ENCODE data around the gene GLYATL2. TPM values are rescaled to one million over a fixed set of nuclear protein-coding genes. Genes with fewer than 3 reads are reported as not detected.

The GLYATL2 gene
- total and polyA plus RNA-seq, 2 of the 8 experiments (the other 6 are each of a cell fraction or from before 2014, with no cell fraction given) = 0.39 to 0.69 TPM

GRCh38 chr11:58880166-58880565, 35.7 kb upstream of the GLYATL2 start (continued):
- TF ChIP-seq, protein P1, sequence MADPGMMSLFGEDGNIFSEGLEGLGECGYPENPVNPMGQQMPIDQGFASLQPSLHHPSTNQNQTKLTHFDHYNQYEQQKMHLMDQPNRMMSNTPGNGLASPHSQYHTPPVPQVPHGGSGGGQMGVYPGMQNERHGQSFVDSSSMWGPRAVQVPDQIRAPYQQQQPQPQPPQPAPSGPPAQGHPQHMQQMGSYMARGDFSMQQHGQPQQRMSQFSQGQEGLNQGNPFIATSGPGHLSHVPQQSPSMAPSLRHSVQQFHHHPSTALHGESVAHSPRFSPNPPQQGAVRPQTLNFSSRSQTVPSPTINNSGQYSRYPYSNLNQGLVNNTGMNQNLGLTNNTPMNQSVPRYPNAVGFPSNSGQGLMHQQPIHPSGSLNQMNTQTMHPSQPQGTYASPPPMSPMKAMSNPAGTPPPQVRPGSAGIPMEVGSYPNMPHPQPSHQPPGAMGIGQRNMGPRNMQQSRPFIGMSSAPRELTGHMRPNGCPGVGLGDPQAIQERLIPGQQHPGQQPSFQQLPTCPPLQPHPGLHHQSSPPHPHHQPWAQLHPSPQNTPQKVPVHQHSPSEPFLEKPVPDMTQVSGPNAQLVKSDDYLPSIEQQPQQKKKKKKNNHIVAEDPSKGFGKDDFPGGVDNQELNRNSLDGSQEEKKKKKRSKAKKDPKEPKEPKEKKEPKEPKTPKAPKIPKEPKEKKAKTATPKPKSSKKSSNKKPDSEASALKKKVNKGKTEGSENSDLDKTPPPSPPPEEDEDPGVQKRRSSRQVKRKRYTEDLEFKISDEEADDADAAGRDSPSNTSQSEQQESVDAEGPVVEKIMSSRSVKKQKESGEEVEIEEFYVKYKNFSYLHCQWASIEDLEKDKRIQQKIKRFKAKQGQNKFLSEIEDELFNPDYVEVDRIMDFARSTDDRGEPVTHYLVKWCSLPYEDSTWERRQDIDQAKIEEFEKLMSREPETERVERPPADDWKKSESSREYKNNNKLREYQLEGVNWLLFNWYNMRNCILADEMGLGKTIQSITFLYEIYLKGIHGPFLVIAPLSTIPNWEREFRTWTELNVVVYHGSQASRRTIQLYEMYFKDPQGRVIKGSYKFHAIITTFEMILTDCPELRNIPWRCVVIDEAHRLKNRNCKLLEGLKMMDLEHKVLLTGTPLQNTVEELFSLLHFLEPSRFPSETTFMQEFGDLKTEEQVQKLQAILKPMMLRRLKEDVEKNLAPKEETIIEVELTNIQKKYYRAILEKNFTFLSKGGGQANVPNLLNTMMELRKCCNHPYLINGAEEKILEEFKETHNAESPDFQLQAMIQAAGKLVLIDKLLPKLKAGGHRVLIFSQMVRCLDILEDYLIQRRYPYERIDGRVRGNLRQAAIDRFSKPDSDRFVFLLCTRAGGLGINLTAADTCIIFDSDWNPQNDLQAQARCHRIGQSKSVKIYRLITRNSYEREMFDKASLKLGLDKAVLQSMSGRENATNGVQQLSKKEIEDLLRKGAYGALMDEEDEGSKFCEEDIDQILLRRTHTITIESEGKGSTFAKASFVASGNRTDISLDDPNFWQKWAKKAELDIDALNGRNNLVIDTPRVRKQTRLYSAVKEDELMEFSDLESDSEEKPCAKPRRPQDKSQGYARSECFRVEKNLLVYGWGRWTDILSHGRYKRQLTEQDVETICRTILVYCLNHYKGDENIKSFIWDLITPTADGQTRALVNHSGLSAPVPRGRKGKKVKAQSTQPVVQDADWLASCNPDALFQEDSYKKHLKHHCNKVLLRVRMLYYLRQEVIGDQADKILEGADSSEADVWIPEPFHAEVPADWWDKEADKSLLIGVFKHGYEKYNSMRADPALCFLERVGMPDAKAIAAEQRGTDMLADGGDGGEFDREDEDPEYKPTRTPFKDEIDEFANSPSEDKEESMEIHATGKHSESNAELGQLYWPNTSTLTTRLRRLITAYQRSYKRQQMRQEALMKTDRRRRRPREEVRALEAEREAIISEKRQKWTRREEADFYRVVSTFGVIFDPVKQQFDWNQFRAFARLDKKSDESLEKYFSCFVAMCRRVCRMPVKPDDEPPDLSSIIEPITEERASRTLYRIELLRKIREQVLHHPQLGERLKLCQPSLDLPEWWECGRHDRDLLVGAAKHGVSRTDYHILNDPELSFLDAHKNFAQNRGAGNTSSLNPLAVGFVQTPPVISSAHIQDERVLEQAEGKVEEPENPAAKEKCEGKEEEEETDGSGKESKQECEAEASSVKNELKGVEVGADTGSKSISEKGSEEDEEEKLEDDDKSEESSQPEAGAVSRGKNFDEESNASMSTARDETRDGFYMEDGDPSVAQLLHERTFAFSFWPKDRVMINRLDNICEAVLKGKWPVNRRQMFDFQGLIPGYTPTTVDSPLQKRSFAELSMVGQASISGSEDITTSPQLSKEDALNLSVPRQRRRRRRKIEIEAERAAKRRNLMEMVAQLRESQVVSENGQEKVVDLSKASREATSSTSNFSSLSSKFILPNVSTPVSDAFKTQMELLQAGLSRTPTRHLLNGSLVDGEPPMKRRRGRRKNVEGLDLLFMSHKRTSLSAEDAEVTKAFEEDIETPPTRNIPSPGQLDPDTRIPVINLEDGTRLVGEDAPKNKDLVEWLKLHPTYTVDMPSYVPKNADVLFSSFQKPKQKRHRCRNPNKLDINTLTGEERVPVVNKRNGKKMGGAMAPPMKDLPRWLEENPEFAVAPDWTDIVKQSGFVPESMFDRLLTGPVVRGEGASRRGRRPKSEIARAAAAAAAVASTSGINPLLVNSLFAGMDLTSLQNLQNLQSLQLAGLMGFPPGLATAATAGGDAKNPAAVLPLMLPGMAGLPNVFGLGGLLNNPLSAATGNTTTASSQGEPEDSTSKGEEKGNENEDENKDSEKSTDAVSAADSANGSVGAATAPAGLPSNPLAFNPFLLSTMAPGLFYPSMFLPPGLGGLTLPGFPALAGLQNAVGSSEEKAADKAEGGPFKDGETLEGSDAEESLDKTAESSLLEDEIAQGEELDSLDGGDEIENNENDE (IDR thresholded peaks at IDR 0.05; ENCODE audit: insufficient replicate concordance, low read length) = no peak
- TF ChIP-seq SUZ12 (IDR thresholded peaks at IDR 0.05; ENCODE audit: low read length) = no peak
